Stimulated activated CD4-positive, alpha-beta T cell treated with anti-CD3 and anti-CD28 coated beads, Interleukin-1b, Interleukin-23, amount 100 ng/mL, for 4 hours (primary cell): ENCODE data around the gene ADARB1.
"Not testable (repeated sequence)": the region's sequence is repeated elsewhere in the genome, so short reads cannot be mapped to it uniquely, and the experiment has no call there.

Experiments
- DNase-seq, 2 donors: peaks; one replicate each; pipeline ENCODE4 v3.0.0-alpha.2; 2020; ENCODE audit warnings: low read depth in 2 of 2

ADARB1 gene

DNA sequence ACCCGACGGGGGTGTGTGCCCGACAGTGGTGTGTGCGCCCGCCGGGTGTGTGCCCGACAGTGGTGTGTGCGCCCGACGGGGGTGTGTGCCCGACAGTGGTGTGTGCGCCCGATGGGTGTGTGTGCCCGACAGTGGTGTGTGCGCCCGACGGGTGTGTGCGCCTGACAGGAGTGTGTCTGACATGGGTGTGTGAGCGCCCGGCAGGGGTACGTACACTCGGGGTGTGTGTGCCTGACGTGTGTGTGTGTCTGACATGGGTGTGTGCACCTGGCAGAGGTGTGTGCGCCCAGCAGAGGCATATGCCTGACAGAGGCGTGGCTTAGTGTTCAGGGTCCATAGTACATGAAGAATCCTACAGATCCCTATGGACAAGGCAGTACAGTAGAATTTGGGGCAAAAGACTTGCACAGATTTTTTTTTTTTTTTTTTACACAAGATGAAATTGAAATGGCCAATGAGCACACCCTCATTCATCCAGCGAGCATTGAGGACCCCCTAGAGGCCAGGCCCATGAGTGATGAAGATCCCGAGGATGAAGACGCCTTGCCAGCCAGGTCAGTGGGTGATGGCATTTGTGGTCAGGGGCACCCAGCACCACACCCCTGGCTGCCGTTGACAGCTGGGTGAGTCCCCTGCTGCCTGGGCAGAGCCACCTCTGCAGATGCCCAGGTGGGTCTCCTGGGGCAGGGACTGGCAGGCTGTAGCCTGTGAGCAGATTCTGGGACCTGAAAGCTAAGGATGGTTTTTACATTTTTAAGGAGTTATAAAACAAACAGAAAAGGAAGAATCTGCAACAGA is 60.1 kb downstream of the ADARB1 start:
- DNase-seq = no peak

DNA sequence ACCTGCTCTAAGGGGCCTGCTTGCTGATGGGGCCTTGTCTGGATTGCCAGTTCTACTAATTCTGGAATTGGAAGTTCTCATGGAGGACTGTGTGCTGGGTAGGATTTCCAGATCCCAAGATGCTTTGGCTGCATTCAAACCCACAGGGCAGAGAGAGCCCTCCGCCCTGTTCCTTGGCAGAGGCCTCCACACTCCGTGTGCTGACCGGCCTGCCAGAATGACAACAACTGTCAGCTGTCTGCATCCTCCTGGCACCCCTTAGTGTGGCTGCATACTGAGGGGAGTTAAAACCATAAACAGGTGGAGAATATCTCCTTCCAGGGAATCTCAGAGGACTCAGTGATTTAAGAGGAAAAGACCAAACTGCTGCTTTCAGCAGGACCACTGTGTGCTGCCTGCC is 60.7 kb downstream of the ADARB1 start:
- DNase-seq = no peak

DNA sequence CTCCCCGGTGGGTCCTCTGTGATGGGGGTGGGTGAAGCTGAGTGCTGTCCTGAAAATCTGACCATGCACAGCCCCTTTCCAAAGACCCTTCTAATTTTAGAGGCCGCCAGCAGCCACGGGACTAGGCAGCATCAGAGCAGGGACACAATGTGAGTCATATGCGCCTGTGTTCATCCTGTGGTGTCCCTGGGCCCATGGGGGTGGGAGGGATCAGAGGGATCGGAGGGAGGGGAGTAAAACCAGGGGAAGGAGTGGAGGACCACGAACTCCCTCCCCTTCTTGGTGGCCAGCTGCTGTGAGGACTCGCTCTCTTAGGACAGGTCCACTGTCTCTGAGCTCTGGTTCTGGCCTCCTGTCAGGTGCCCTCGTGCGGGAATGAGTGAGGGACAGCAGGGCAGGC is 61.5 kb downstream of the ADARB1 start:
- DNase-seq = no peak

DNA sequence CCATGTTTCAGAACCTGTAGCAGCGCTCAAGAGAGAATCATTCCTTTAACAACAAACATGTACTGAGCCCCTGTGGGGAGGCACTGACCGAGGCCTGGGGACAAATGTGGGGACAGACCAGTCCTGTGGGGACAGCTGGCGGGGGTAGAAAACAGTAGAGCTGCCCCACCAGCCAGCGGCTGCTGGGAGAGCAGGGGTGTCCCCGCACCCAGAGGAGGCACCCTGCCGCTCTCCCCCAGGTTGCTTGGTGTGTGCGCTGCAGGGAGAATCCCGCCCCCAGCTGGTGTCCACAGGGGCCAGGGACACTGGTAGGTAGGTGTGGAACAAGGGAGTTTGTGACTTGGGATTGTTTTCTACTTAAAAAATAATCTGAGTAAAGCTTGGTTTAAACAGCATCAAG is 62.1 kb downstream of the ADARB1 start:
- no peak for DNase-seq

DNA sequence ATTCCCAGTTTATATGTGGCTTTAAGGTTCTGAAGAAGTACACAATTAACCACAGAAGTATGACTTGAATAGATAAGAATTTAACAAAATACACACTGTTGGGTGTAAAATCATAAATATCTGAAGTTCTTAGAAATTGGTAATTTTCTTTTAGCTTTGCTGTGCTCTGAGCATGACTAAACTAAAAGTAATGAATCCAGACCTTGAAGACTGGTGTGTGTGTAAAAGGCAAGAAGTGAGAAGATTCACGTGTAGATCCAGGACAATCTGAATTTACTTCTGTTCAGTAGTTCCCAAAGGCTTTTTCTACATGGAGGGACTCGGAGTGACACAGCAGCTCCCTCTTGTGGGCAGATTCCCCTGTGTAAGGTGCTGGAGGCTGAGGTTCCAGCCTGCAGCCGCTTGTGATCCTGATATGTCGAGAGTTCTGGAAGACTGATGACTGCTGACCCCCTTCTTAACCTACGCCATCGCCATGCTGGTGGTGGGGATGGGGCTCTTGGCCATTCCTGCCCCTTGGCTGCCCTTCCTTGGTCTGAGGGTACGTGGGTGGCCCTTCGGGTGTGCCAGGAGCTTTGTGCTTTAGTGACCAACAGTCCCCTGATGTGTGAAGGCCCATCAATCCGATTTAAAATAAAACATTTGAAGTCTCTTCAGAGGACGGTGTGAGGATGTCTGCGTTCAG is 62.7 kb downstream of the ADARB1 start:
- peak; percentile 55 to 58 for DNase-seq

DNA sequence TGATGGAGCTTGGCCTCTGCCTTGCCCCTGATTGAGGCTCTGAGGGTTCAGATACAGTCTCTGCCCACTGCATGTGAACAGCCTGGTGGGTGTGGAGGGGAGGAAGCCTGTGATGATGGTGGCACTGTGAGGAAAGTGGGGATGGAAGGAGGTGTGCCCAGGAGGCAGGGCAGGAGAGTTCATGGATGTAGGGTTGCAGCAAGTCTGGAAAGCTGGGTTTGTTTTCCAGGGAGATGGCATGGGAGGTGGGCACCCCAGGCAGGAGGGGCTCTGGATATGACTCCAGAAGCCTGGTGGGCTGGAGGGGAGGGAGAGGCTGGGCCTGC is 63.2 kb downstream of the ADARB1 start:
- no peak for DNase-seq

DNA sequence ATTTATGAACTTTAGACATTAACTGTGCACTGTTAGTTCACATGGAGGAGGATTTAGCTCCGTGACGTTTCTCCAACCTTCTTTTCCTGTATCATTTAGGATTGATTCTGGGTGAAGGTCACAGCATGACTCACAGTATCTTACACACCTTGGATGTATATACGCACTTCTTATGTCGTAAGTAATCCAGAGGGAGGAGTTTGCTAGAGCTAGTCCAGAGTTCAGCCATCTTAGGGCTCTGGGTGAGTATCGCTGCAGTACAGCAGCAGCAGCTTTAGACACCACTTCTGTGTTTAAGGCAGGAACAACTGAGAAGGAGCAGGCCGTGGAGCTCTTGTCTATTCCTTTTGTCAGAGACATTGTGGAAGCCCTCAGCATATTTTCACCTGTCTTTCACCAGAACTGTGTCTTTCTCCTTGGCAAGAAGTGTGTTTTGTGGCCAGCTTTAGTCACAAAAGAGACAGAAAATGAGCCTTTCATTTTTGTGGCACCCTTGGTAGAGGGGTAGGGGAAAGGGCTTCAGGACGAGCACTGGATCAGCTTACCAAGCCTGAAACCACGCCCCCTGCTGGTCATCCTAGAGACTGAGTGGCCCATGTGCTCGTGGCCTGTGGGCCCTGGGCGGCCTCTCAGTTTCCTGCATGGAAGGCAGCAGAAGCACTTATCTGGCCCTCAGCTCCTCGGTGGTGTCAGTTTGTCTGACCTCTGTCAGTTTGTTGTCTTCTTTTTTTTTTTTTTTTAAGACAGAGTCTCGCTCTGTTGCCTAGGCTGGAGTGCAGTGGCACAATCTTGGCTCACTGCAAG is 64.0 kb downstream of the ADARB1 start:
- DNase-seq = peak; percentile 64

DNA sequence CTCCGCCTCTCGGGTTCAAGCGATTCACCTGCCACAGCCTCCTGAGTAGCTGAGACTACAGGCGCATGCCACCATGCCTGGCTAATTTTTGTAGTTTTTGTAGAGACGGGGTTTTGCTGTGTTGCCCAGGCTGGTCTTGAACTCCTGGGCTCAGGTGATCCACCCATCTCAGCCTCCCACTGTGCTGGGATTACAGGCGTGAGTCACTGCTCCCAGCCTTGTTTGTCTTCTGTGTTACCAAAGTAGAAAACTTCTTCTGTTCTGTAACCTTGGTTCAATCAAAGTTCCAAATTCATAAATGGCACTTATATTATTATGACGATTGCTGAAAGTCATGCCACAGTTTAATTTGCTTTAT is 64.6 kb downstream of the ADARB1 start:
- DNase-seq = not testable (repeated sequence)

DNA sequence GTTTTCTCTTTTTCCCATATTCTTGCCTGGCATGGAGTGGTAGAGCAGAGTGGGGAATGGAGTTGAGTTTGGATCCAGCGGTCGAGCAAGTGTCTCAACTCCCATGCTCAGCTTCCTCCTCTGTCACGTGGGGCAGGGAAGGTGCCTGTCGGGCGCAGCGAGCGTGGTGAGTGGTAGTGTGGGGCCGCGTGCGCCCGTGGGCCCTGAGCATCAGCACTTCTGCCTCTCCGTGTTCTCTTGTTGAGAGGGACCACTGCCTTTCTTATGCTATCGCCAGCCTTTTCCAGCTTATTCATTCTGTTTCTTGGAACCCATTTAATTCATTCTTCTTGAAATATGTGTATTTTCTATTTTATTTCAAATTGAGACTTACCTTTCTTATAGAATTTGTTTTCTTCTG is 65.1 kb downstream of the ADARB1 start:
- no peak for DNase-seq

DNA sequence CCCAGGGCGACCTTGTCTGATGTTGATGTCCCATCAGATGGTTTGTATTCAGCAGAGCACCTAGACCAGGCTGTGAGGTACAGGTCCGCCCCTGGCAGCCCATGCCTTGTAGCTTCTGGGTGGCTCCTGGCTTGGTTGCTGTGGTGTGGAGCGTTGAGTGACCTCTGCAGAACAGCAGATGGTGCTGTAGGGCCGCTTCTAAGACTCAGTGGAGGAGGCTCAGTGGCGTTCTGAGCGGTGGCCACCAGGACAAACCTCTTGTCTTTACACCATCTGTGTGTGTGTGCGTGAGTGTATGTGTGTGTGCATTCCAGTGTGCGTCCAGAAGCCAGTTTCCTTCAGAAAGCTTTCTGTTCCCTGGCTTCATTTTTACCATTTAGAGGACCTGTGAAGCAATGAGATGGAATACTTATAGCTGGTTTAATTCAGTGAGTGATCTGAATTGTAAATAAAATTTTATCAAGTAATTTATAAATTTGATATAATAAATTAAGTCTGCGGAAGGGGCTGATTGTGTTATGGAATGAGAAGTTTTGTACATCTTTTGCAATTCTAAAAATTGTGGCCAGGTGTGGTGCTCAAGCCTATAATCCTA is 66.1 kb downstream of the ADARB1 start:
- DNase-seq = peak in 1 of 2 donors; percentile 30

DNA sequence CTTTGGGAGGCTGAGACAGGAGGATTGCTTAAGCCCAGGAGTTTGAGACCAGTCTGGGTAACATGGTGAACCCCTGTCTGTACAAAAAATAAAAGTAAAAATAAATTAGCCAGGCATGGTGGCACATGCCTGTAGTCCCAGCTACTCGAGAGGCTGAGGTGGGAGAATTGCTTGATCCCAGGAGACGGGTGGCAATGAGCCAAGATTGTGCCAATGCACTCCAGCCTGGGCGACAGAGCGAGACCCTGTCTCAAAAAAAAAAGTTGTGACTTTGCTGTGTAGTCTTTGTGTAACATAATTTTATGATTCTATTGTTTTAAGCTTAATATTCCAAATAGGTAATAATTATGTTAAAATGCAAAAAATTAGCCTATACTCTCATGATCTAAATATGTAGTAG is 66.6 kb downstream of the ADARB1 start:
- DNase-seq = not testable (repeated sequence)

DNA sequence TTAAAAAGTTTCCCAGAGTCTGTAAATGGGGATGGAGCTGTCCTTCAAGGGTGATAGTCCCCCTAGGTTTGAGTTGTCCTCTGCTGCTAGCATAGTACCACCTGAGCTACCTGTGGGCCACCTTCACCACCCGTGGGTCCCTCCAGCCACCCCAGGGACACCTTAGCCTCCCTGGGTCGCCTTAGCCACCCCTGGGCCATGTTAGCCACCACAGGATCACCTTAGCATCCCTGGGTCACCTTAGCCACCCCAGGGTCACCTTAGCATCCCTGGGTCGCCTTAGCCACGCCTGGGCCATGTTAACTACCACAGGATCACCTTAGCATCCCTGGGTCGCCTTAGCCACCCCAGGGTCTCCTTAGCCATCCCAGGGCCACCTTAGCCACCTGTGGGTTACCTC is 67.1 kb downstream of the ADARB1 start:
- no peak for DNase-seq

DNA sequence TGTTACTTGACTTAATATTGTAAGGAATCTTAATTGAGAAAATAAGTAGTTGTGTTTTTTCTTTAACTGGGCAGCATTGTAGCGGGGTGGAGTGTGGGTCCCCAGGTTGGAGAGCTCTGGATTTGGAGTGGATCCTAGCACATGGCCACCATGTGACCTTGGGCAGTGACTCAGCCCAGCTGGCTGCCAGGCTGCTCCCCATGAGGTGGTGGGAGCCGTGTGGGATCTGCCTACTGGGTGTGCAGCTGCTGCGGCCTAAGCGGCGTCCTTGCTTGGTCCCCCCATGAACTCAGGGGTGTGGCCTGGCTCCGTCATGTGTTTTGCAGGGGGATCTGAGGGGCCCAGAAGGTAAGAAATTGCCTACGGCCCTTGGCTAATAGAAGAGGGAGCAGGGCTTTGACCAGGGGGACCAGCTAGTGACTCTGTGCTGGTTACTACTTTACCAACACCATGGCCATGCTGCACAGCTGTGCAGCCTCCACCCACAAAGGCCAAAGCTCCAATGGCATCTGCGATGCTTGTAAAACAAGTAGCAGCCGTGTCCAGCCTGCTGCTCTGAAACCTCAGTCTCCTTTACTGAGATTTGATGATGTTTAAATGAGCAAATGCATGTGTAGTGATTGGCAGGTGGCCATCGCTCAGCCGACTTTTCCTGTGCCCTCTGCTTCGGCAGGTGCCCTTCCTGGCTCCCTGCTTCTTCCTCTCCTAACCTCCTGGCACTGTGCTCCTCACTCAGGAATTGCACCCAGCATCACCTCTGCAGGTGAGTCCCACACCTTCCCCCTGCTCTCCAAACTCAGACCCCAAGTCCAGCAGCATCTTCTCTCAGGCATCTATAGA is 68.3 kb downstream of the ADARB1 start:
- DNase-seq = no peak

DNA sequence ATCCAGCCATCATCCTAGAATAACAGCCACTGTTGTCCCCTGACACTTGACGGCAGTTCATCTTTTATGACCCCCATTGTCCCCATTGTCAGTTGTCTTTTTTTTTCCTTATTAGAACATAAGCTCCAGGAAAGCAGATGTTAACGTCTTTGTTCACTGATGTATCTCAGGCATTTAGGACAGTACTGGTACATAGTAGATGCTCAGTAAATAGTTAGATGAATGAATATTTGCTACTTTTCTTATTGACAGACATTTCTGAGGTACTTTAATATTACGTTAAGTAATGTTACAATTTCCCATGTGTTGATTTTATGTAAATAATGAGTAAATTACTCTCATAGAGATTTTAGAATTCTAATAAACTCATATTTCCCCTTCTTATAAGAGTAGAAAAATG is 69.5 kb downstream of the ADARB1 start:
- no peak for DNase-seq

DNA sequence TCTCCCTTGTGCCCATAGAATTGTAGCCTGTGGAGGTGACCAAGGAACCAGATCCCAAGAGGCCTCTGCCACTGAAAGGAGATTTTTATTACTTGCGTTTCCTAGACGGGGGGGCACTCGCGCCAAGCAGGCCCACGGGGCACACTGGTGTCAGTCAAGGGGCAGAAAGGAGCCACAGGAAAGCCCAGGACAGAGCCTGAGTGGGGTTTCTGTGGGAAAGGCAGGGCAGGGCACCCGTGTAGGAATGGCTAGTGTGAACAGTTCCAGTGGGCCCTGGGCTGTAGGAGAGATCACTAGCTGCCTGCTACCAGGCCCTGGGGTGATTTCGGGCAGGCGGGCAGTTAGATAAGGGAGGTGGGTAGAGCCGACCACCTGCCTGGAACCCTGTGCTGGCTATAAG is 70.8 kb downstream of the ADARB1 start:
- no peak for DNase-seq

DNA sequence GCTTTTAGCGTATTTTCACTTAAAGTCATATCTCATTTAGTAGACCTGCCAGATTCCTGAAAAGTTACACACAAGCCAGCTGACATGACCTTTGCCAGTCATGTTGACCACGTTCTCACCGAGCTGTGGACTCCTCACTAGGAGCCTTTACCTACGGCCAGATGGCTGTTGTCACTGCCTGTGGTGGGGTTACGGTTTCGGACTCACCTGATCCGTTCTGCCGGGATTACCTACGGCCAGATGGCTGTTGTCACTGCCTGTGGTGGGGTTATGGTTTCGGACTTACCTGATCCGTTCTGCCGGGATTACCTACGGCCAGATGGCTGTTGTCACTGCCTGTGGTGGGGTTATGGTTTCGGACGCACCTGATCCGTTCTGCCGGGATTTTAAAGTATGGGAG is 71.5 kb downstream of the ADARB1 start:
- not testable (repeated sequence) for DNase-seq

DNA sequence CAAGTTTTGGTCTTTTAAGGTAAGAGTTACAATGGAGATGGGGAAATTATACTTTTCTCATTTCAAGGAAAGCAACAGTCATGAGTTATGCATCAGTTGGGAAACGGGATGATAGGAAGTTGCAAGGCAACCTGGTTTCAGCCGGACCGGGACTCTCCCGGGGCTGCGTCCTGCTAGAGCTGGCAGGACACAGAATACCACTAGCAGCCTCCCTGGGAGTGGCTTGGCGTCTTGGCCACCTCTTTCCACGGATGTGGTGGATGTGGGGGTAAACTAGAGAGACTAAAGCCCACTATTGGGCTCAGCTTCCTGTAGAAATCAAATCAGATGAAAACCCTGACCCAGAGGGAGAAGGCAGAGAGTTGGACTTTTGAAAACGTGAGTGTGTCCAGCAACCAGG is 71.9 kb downstream of the ADARB1 start:
- no peak for DNase-seq

DNA sequence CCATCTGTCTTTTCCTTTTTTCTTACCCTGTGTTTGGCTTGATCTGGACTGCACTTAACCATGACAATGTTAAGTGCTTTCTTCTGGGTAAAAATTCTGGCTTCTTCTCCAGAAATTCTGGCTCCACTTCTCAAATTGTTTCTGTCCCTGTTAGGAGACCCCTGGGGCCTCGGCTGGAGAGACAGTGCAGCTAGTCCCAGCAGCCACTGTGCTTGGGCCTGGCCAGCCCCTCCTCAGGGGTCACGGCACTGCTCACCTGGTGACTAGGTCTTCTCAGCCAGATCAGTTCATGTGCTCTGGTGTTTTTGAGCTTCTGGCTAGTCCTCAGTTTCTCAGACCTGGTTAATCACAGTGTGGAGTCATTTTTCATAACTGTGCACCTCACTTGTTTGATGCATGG is 72.4 kb downstream of the ADARB1 start:
- no peak for DNase-seq

DNA sequence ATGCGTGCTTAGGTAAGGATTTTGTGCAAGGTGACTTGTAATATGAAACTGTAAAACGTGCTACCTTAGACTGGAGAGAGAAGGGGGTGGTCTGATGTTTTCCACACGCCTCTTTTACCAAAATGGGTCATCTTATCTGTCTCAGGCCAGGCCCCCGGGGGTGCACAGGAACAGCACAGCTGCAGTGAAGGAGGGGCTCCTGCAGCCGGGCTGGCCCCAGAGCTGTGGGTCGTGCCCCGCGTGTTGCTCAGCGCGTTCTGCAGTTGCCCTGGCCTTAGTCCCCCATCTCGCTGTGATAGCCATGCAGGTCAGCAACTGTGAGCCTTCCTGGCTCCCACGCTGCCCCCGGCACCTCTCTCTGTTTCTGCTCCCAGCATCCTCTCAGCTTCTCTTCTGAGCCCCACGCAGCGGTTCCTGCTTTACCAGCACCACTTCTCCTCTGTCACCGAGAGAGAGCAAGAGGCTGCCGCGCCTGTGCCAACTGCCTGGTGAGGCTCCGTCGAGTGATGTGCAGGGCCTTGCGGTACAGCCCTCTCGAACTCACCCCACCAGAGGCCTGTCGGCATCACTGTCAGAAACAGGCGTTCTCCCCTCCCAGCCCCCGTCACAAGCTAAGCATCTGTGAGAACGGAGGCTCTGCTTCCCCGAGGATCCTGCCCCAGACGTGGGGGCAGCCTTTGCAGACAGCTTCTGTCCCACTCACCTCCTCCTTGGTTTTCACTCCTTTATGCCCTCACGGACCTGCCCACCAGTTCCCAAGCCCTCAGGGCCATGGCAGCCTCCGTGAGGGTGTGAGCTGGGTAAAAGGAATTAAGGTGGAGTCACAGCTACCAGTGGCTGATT is 73.3 kb downstream of the ADARB1 start:
- DNase-seq = no peak

DNA sequence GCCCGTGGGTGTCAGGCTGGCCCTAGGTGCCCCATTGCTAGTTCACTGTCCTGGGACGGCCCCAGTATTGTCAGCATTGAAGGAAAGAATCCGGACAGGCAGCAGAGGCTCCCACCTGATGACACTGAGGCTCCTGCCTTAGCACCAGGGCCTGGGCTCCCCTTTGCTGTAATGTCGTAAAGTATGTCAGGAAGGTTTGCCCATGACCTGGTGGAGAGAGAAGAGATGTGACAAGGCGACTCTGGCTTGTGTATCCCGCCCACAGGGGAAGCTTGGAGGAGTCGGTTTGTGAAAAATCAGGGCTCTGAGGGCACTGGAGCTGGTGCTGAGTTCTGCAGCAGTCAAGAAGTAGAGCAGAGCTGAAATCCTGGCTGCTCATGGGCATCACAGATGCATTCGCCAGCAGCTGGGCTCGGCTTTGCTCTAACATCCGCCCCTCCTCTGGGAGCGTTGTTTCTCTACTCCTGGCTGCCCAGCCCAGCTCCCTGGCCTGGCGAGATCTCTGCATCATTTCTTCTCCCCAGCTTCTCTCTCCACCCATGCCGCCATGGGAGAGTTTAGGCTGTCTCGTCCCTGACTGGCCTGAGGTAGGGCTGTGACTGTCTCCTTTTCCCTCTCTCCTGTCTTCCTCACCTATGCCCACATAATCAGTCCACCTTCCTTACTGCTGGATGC is 74.1 kb downstream of the ADARB1 start:
- no peak for DNase-seq
